Inferior parietal cortex (tissue), 1 donor: ENCODE results near the gene SLC38A1.
A peak's percentile ranks its signal among the peaks of the same experiment; 100 is the strongest.
"Not testable (repeated sequence)": the region's sequence is repeated elsewhere in the genome, so short reads cannot be mapped to it uniquely, and the experiment has no call there.

ENCODE experiments used
- DNase-seq: peaks from one replicate; pipeline ENCODE4 v3.0.0-alpha.2; 2016; ENCODE audit errors: extremely low spot score

Gene SLC38A1

DNA sequence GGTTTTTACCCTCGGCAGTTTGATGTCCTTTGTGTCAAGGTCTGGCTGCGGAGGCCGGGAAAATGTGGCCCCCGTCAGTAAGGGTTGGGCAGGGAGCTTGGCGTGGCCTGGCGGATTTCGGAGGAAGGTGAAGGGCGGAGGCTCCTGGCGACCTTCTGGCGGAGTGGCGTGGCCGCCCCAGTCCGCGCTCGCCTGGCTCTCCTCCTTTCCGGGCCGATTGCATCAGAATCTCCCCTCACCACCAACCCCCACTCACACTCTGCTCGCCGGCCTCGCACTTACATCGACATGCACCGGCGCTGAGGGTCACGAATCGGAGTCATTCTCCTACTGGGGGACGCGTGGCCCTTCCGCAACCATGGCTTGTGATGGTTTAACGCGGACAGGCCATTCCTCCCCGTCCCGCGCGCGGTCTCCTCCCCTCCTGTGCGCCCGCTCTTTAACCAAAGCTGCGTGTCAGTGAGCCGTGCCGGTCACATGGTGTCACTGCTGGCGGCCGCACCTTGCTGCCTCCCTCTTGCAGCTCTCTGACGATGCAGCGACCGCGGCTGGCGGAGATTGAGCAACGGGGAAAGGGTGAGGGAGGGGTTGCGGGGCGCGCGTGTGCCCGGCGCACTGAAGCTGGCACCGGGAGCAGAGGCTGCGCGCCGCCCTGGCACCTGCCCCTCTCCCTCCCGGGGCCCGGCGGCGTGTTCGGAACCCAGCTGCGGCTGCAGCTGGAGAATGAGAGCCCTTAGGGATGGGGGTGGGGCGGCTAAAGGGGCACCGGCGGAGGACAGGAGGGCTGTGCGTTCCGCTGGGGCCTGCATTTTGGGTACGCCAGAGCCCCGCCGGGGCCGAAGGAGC is at the start of gene SLC38A1:
SLC38A1 (minus strand) TSS at position 461 of the 846 bp plus-strand sequence. CDS start 29,243 bp downstream, outside the sequence.
- peak; percentile 72 for DNase-seq

DNA sequence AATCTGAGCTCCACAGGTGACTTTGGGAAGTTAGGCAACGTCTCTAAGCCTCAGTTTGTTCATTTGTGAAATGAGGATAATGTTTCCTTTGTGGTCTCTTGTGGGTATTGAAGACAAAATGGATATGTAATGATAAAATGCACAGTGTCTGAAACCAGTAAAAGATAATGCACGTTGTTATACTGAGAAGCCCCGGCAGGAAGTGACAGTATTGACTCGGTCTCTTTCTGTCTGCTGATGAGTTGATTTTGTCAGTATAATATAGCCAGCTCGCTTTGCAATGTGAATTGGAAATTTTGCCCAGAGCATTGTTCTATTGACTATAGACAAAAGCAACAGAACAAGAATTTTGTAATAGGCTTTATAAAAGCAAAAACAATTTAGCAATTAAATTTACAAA is 49.2 kb upstream of the SLC38A1 start:
- DNase-seq, result no peak

- no peak for DNase-seq
These were observed 35.2 kb upstream of the SLC38A1 start for GRCh38 chr12:46304070-46304469.

- peak; percentile 27 for DNase-seq
These were observed 34.3 kb upstream of the SLC38A1 start for GRCh38 chr12:46303039-46303666.

- no peak for DNase-seq
These were observed 32.1 kb upstream of the SLC38A1 start for GRCh38 chr12:46300910-46301309.

DNA sequence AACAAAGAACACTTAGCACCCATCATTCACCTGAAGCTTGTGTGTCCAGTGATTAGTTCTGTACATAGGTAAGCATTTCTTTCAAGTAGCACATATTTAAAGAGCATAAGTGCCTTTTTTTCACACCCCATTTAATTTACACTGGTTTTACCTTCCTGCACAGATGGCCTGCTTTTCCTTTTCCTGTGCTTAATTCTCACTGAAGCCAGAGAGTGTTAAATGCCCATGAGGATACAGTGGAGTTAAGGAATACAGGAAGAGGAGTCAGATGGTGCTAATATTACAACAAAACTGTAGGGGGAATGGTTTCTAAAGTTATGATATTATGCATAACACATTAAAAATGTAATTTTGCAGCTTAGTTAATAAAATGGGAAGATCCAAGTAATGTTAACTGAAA is 31.0 kb upstream of the SLC38A1 start:
- DNase-seq, result no peak

DNA sequence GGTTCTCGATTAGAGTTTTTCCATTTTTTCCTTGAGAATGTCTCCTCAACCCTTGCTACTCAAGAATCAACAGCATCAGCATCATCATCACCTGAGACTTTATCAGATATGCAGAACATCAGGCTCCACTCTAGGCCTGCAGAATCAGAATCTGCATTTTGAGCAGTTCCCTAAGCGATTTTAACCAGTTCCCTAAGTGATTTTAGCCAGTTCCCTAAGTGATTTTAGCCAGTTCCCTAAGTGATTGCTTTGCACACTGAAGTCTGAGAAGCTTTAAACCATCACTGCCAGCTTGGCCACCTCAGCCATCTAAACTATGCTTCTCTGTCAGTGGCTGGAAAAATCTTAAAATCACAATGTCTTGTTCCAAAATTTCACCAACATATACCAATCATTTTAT is 29.4 kb upstream of the SLC38A1 start:
- DNase-seq, result no peak

DNA sequence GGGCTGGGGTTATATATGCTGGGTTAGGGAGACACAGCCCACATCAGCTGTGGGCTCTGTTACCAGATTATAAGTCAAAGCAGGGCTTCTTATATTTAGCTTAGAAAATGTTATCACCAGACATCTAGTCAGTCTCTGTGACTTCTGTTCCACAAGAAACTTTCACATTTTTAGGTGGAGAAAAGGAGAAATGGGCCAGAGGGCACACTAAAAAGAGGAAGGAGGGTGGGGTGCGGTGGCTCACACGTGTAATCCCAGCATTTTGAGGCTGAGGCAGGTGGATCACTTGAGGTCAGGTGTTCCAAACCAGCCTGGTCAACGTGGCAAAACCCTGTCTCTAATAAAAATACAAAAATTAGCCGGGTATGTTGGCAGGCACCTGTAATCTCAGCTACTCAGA is 28.0 kb upstream of the SLC38A1 start:
- no peak for DNase-seq

DNA sequence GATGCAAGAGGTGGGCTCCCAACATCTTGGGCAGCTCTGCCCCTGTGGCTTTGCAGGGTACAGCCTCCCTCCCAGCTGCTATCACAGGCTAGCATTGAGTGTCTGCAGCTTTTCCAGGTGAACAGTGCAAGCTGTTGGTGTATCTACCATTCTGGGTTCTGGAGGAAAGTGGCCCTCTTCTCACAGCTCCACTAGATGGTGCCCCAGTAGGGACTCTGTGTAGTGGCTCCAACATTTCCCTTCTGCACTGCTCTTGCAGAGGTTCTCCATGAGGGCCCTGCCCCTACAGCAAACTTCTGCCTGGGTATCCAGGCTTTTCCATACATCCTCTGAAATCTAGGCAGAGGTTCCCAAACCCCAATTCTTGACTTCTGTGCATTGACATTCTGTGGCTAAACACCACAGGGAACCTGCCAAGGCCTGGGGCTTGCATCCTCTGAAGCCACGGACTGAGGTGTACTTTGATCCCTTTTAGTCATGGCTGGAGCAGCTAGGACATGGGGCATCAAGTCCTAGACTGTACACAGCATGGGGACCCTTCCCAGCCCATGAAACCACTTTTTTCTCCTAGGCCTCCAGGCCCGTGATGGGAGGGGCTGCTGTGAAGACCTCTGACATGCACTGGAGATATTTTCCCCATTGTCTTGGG is 24.0 kb upstream of the SLC38A1 start:
- no peak for DNase-seq

DNA sequence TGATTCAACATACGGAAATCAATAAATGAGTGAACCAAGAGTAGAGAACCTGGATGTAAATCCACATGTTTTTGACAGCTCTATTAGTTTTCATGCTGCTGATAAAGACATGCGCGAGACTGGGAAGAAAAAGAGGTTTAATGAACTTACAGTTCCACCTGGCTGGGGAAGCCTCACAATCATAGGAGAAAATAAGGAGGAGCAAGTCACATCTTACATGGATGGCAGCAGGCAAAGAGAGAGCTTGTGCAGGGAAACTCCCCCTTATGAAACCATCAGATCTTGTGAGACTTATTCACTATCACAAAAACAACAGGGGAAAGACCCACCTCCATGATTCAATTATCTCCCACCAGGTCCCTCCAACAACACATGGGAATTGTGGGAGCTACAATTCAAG is 23.1 kb upstream of the SLC38A1 start:
- DNase-seq, result not testable (repeated sequence)

- not testable (repeated sequence) for DNase-seq
These were observed 16.3 kb upstream of the SLC38A1 start for GRCh38 chr12:46285177-46285576.

DNA sequence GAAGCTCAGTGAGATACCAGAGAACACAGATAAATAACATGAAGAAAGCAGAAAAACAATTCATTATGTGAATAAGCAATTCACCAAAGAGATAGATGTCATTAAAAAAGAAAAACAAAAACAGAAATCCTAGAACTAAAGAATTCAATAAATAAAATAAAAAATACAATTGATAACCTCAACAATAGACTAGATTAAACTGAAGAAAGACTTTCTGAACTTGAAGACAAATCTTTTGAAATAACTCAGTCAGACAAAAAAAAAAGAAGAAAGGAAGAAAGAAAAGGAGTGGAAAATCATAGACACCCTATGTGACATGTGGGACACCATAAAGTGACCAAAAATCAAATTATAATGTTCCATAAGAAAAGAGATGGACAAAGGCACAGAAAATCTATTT is 14.0 kb upstream of the SLC38A1 start:
- no peak for DNase-seq

- DNase-seq, result no peak
These were observed 7.9 kb upstream of the SLC38A1 start for GRCh38 chr12:46276756-46277155.

DNA sequence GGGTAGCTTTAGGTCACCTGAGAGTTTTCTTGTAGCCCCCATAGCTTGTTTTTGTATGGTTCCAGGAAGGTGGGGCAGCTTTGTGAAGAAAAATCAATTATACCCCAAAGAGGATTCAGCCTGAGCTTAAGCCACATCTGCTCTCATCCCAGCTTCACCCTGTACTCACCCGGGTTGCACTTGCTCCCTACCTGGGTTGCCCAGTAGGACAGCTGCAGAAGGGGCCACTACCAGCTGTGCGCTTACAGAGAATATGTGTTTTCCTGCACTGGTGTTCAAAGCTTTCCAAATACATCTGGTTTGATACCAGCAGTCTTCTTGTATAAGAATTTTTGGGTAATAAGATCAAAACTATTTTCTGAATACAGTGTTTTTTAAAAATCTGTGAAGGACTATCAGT is 3.0 kb upstream of the SLC38A1 start:
- DNase-seq, result no peak

- DNase-seq, result no peak
These were observed 792 bp upstream of the SLC38A1 start for GRCh38 chr12:46269429-46270241.

GRCh38 chr12:46267825-46268582 is 839 bp downstream of the SLC38A1 start:
- no peak for DNase-seq

- DNase-seq, result no peak
These were observed 1.3 kb downstream of the SLC38A1 start for GRCh38 chr12:46267575-46267824.

DNA sequence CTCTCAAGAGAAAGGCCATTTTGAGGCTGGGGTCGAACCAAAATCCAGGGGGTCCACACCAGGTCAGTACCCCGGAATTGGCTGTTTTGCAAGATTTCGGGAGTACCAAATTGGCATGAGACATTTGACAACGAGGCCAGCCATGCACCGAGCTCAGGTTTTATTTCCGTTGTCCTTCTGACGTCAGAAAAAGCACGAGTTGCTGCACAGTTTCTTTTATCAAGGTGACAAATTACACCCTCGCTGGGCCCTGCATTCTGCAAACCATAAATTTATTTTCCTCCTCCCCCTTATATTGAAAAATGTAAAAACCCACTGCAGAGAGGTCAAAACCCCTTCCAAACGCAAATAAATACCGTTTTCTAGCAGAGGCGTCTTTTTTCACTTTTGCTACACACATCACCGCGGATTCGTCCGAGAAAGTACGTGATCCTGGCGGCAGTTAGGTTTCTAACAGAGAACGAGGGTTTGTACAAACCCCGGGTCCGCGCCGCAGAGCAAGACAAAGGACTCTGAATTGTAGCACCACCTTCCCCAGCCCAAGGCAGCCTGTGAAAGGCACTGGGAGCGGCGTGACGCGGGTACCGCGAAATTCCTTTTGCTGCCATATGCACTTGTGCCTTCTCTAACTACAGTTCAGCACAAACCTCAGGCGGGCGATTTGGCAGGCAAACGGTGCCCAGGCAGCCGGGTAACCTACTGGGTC is 1.8 kb downstream of the SLC38A1 start:
- peak; percentile 51 for DNase-seq

DNA sequence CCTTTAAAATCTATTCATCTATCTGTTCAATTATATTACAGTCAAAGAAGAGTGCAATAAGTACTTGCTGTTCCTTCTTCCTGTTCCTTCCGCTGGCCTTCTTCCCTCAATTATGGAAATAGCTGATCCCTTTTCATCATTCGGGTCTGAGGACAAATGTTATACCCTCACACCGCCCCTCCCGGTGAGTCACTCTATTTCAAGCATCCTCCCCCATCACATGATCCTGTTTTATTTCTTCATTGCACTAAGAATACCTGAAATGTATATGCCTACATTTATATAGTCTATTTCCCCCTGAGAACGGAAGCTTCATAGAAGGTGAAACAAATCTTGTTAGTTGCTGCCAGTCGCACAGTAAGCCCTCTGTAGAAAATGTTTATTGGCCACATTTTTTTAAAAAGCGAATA is 2.5 kb downstream of the SLC38A1 start:
- no peak for DNase-seq

DNA sequence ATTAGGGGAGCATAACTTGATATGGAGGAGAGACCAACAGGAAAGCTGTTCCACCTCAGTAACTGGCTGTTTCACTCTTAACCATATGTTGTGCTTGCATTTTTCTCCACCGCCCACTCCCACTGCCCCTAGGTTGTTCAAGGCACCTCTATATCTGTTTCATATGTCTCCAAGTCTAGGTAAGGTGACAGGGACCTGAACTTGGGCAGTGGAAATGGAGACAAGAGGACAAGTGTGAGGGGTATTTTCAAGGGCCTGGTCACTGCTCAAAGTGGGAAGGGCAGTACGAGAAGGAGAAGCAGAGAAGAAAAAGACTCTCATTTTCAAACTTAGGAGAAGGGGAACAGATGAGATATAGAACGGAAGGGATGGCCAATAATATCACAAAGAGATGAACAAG is 3.1 kb downstream of the SLC38A1 start:
- no peak for DNase-seq

DNA sequence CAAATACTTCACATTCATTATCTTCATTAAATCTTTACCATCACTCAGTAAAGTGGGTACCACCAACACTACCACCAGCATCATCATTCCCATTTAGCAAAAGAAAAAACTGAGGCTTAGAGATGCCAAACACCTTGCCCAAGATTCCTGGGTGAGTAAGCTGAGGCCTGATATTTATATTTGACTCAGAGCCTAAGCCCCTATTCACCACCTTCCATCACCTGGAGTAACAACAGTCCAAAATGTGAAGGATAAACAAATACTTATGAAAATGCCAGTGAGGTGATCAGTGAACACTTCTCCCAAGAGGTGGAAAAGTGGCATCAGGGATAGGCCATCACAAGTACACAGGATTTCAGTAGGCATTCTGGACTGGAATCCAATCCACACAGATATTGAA is 3.7 kb downstream of the SLC38A1 start:
- no peak for DNase-seq
